IMR-90 (cell line): ENCODE measurements around the gene STT3A. TPM values are rescaled to one million over a fixed set of nuclear protein-coding genes. Genes with fewer than 3 reads are reported as not detected.

Experiments
- ATAC-seq: fragments of 200-7000 bp; cut with Tn5 transposase; 2 replicates; pipeline ENCODE4 v1.9.1; 2020; ENCODE audit warnings: low read depth, mild to moderate bottlenecking, moderate library complexity
- BruUV-seq: library from RNA; stranded (reverse); fragments of 400-500 nt; replicated peaks from 2 replicates; lab custom pipeline; 2021; lab: Mats Ljungman, UMichigan
- CTCF ChIA-PET: fragments of 300-600 bp; formaldehyde crosslinking; extraction: SDS; loops from one replicate; lab custom pipeline; 2021; ENCODE audit warnings: antibody characterized with exemption; lab: Yijun Ruan, JAX
- POLR2A ChIA-PET: fragments of 300-600 bp; sonication (Branson Sonifier 250); formaldehyde crosslinking; loops from one replicate; lab custom pipeline; 2022; ENCODE audit warnings: antibody characterized with exemption; ENCODE audit not compliant: unreplicated experiment; lab: Charles Lee
- DNase-seq: peaks from one replicate; pipeline ENCODE4 v3.0.0; 2013
- H2AFZ ChIP-seq: replicated peaks from 2 replicates; pipeline ENCODE3; 2013; ENCODE audit warnings: low read length, mild to moderate bottlenecking; ENCODE audit not compliant: poor library complexity
- H2AK5ac ChIP-seq: 2 replicates; pipeline ENCODE4 v1.6.1; 2013; ENCODE audit warnings: low read depth, low read length, inconsistent platforms
- H2AK9ac ChIP-seq: replicated peaks from 2 replicates; pipeline ENCODE3; 2013; ENCODE audit warnings: mild to moderate bottlenecking, low read depth, low read length, moderate library complexity; ENCODE audit not compliant: poor library complexity
- H2BK120ac ChIP-seq: 2 replicates; pipeline ENCODE4 v1.6.1; 2013; ENCODE audit warnings: low read depth, low read length, inconsistent platforms
- H2BK15ac ChIP-seq: 3 replicates; pipeline ENCODE4 v1.6.1; 2013; ENCODE audit warnings: low read depth, low read length, inconsistent platforms
- H2BK20ac ChIP-seq: 2 replicates; pipeline ENCODE4 v1.6.1; 2013; ENCODE audit warnings: low read depth, mild to moderate bottlenecking, inconsistent platforms, low read length, moderate library complexity
- H2BK5ac ChIP-seq: 2 replicates; pipeline ENCODE4 v1.6.1; 2013; ENCODE audit warnings: mild to moderate bottlenecking, low read depth, low read length, inconsistent platforms; ENCODE audit not compliant: poor library complexity, severe bottlenecking
- H3K14ac ChIP-seq: replicated peaks from 2 replicates; pipeline ENCODE4 v1.6.1; 2013; ENCODE audit warnings: low read depth, low read length, inconsistent platforms
- H3K18ac ChIP-seq: 2 replicates; pipeline ENCODE4 v1.6.1; 2013; ENCODE audit warnings: low read depth, low read length, control low read depth
- H3K23ac ChIP-seq: 2 replicates; pipeline ENCODE4 v1.6.1; 2013; ENCODE audit warnings: low read depth, low read length, inconsistent platforms
- H3K27ac ChIP-seq: 2 replicates; pipeline ENCODE4 v1.5.1; 2013; ENCODE audit warnings: mild to moderate bottlenecking, control low read depth, low read length; ENCODE audit not compliant: insufficient read depth
- H3K27me3 ChIP-seq: 2 replicates; pipeline ENCODE4 v1.6.1; 2013; ENCODE audit warnings: low read length; ENCODE audit not compliant: control insufficient read depth, insufficient read depth
- H3K36me3 ChIP-seq: 2 replicates; pipeline ENCODE4 v1.6.1; 2013; ENCODE audit warnings: low read length, mixed read lengths; ENCODE audit not compliant: control insufficient read depth, insufficient read depth
- H3K4ac ChIP-seq: 2 replicates; pipeline ENCODE4 v1.6.1; 2013; ENCODE audit warnings: low read depth, low read length, inconsistent platforms
- H3K4me1 ChIP-seq: 2 replicates; pipeline ENCODE4 v1.6.1; 2013; ENCODE audit warnings: low read length, mixed read lengths; ENCODE audit not compliant: control insufficient read depth, insufficient read depth
- H3K4me2 ChIP-seq: 2 replicates; pipeline ENCODE4 v1.6.1; 2013; ENCODE audit warnings: low read depth, mild to moderate bottlenecking, control low read depth, low read length, moderate library complexity
- H3K4me3 ChIP-seq: 2 replicates; pipeline ENCODE4 v1.5.1; 2013; ENCODE audit warnings: low read depth, mild to moderate bottlenecking, control low read depth, low read length, moderate library complexity; ENCODE audit not compliant: insufficient read depth
- H3K56ac ChIP-seq: 2 replicates; pipeline ENCODE4 v1.6.1; 2013; ENCODE audit warnings: low read length, inconsistent platforms; ENCODE audit not compliant: insufficient read depth; ENCODE audit errors: extremely low read depth
- H3K79me1 ChIP-seq, 2 experiments: 2 replicates each; pipeline ENCODE4 v1.6.1; 2013; ENCODE audit warnings: low read length in 2 of 2, inconsistent platforms in 1 of 2, low read depth in 1 of 2
- H3K9ac ChIP-seq: 2 replicates; pipeline ENCODE4 v1.6.1; 2013; ENCODE audit warnings: low read depth, low read length, control low read depth
- H3K9me1 ChIP-seq: 2 replicates; pipeline ENCODE4 v1.6.1; 2013; ENCODE audit warnings: low read length, inconsistent platforms; ENCODE audit not compliant: insufficient read depth
- H3K9me3 ChIP-seq: 2 replicates; pipeline ENCODE4 v1.6.1; 2013; ENCODE audit warnings: low read length; ENCODE audit not compliant: control insufficient read depth, insufficient read depth
- H4K20me1 ChIP-seq: 2 replicates; pipeline ENCODE4 v1.6.1; 2013; ENCODE audit warnings: low read length, inconsistent platforms; ENCODE audit not compliant: insufficient read depth
- H4K5ac ChIP-seq: 2 replicates; pipeline ENCODE4 v1.6.1; 2013; ENCODE audit warnings: mild to moderate bottlenecking, low read depth, low read length, control low read depth
- H4K8ac ChIP-seq, 2 experiments: 2 replicates each; pipeline ENCODE4 v1.6.1; 2013; ENCODE audit warnings: low read depth in 2 of 2, low read length in 2 of 2, control low read depth in 1 of 2, inconsistent platforms in 1 of 2
- H4K91ac ChIP-seq: 2 replicates; pipeline ENCODE4 v1.6.1; 2013; ENCODE audit warnings: low read depth, low read length, inconsistent platforms; ENCODE audit not compliant: insufficient read depth
- BHLHE40 ChIP-seq: fragments of 150-350 bp; IDR thresholded peaks from 2 replicates; pipeline ENCODE4 v1.6.1; 2016; ENCODE audit warnings: mild to moderate bottlenecking, low read depth, low read length
- CHD1 ChIP-seq: IDR thresholded peaks from 2 replicates; pipeline ENCODE4 v1.6.1; 2012; ENCODE audit warnings: low read depth, low read length, improper control_type of control experiment
- CTCF ChIP-seq: conservative IDR thresholded peaks from 2 replicates; pipeline ENCODE4 v1.5.1; 2012; ENCODE audit warnings: mild to moderate bottlenecking, low read depth, low read length, improper control_type of control experiment
- ELK1 ChIP-seq: fragments of 150-350 bp; IDR thresholded peaks from 2 replicates; pipeline ENCODE4 v1.6.1; 2016; ENCODE audit warnings: low read depth, mild to moderate bottlenecking, low read length, moderate library complexity, borderline replicate concordance
- FOS ChIP-seq: fragments of 150-350 bp; IDR thresholded peaks from 2 replicates; pipeline ENCODE4 v1.6.1; 2016; ENCODE audit warnings: low read depth, low read length
- MAZ ChIP-seq: IDR thresholded peaks from 2 replicates; pipeline ENCODE4 v1.6.1; 2012; ENCODE audit warnings: low read depth, mild to moderate bottlenecking, low read length, improper control_type of control experiment, moderate library complexity, borderline replicate concordance
- MXI1 ChIP-seq: IDR thresholded peaks from 2 replicates; pipeline ENCODE4 v1.6.1; 2012; ENCODE audit warnings: low read depth, mild to moderate bottlenecking, low read length, moderate library complexity, borderline replicate concordance
- NFE2L2 ChIP-seq: fragments of 150-350 bp; IDR thresholded peaks from 2 replicates; pipeline ENCODE4 v1.6.1; 2016; ENCODE audit warnings: low read depth, mild to moderate bottlenecking, low read length
- POLR2A ChIP-seq: IDR thresholded peaks from 2 replicates; pipeline ENCODE4 v1.6.1; 2012; ENCODE audit warnings: mild to moderate bottlenecking, low read depth, low read length
- RAD21 ChIP-seq: IDR thresholded peaks from 2 replicates; pipeline ENCODE4 v1.6.1; 2012; ENCODE audit warnings: low read length, improper control_type of control experiment
- RCOR1 ChIP-seq: IDR thresholded peaks from 2 replicates; pipeline ENCODE4 v1.6.1; 2012; ENCODE audit warnings: mild to moderate bottlenecking, low read length, improper control_type of control experiment; ENCODE audit not compliant: insufficient replicate concordance
- RFX5 ChIP-seq: IDR thresholded peaks from 2 replicates; pipeline ENCODE4 v1.8.0; 2012; ENCODE audit warnings: low read depth, mild to moderate bottlenecking, low read length, moderate library complexity
- USF2 ChIP-seq: fragments of 150-350 bp; IDR thresholded peaks from 2 replicates; pipeline ENCODE4 v1.6.1; 2017; ENCODE audit warnings: mild to moderate bottlenecking, antibody characterized with exemption, low read length, low read depth
- WGBS, 2 experiments: methylation state at CpG; one replicate each; pipeline versions ENCODE4 v1.1.5 to v1.1.7; 2013; ENCODE audit warnings: missing lambda C conversion rate in 2 of 2; ENCODE audit not compliant: insufficient read length in 1 of 2; ENCODE audit errors: extremely low coverage in 2 of 2; 5-methylcytosine and 5-hydroxymethylcytosine counted together
- dilution Hi-C: fragments of 300-500 bp; cut with HindIII; formaldehyde crosslinking; loops from one replicate; pipeline ENCODE4 v1.14.3; 2018; ENCODE audit warnings: low sequenced_read_pairs; ENCODE audit not compliant: unreplicated experiment
- in situ Hi-C: fragments of 300-500 bp; cut with MboI; formaldehyde crosslinking; loops from 3 replicates; pipeline ENCODE4 v1.14.3; 2019; ENCODE audit warnings: low sequenced_read_pairs, inconsistent platforms, mixed read lengths
- intact Hi-C: fragments of 100-400 bp; cut with micrococcal nuclease; formaldehyde crosslinking; loops from 2 replicates; pipeline ENCODE4 v1.10.0; 2022
- polyA plus RNA-seq, 3 experiments: library from polyadenylated mRNA; depleted of rRNA; stranded (reverse); fragments of >200 nt; gene quantifications; 2 replicates each; pipeline ENCODE4 v1.2.3, GENCODE V29; 2012; ENCODE audit warnings: low replicate concordance in 1 of 3
- total RNA-seq: library from RNA; depleted of rRNA; stranded (reverse); fragments of >200 nt; gene quantifications from 2 replicates; pipeline ENCODE4 v1.2.3, GENCODE V29; 2012

The STT3A gene
- total and polyA plus RNA-seq, 2 of the 4 experiments (the other 2 are of a cell fraction) = 180 to 387 TPM

- Histone ChIP-seq H2AFZ (no peak overlapping the region), H2BK15ac (no peak overlapping the region), H2BK5ac (no peak overlapping the region), H2BK20ac (no peak overlapping the region), H3K14ac (no peak overlapping the region), H4K91ac (no peak overlapping the region), H4K8ac (no peak overlapping the region), H3K56ac (no peak overlapping the region), H3K4me1 (no peaks in the 10 kb centered on the region), H3K9me1 (peaks cover 2% of the 10 kb centered on the region; the same call in 1 of the 2 replicates), H2BK120ac (no peak overlapping the region), H4K20me1 (no peaks in the 10 kb centered on the region), H3K4me3 (no peak overlapping the region), H3K23ac (no peak overlapping the region), H3K79me1 (peaks cover 3 to 4% of the 10 kb centered on the region in 2 experiments; a peak in 2 of 4 replicates), H3K36me3 (0 out of 2 replicates have a peak, but pooled peaks cover 1% of the 10 kb centered on the region), H3K4me2 (no peak overlapping the region), H3K4ac (no peak overlapping the region), H3K27me3 (no peaks in the 10 kb centered on the region), H3K9ac (no peak overlapping the region), H4K5ac (no peak overlapping the region), H2AK9ac (no peak overlapping the region), H3K18ac (no peak overlapping the region), H2AK5ac (no peak overlapping the region), H3K9me3 (no peaks in the 10 kb centered on the region), H3K27ac (no peak overlapping the region)
- ChIA-PET POLR2A (no interaction called here), CTCF (no interaction called here)
- intact Hi-C loops (no loop called here), in situ Hi-C loops (no loop called here), dilution Hi-C loops (no loop called here)
- 100% methylated on average over 1 of the region's 3 CpGs; no CpG with 5 or more reads in 1 of the 2 experiments for WGBS, 2 experiments
- no peak for ATAC-seq
- no peak for TF ChIP-seq CHD1
- TF ChIP-seq MAZ = no peak
- TF ChIP-seq BHLHE40 = no peak
- no peak for TF ChIP-seq MXI1
- TF ChIP-seq RFX5 = no peak
- no peak for TF ChIP-seq FOS
- no peak for TF ChIP-seq NFE2L2
- TF ChIP-seq POLR2A = no peak
- TF ChIP-seq RAD21 = no peak
- no peak for TF ChIP-seq RCOR1
- no peak for TF ChIP-seq CTCF
- no peak for TF ChIP-seq USF2
- no peak for TF ChIP-seq ELK1
- no TSS peak for BruUV-seq
- DNase-seq = no peak
Observed at GRCh38 chr11:125663910-125664309, 71.3 kb downstream of the STT3A start.
